Endothelial cell of umbilical vein (primary cell): ENCODE data around the gene FGF6.
A peak's percentile ranks its signal among the peaks of the same experiment; 100 is the strongest.

Experiments
- CTCF ChIP-seq, 2 donors: IDR thresholded peaks; 1 replicate in 1 of 2; 2 replicates in 1 of 2; pipeline ENCODE4 v1.5.1; 2011; ENCODE audit warnings: low read length in 2 of 2, mild to moderate bottlenecking in 2 of 2, moderate library complexity in 2 of 2, control low read depth in 1 of 2, inconsistent platforms in 1 of 2, low read depth in 1 of 2; ENCODE audit not compliant: insufficient read depth in 1 of 2; ENCODE audit errors: extremely low read depth in 1 of 2
- POLR2A ChIP-seq: IDR thresholded peaks from 2 replicates; pipeline ENCODE4 v1.6.1; 2012; ENCODE audit warnings: low read depth, mild to moderate bottlenecking, control low read depth, low read length

GRCh38 chr12:4421590-4422031 lies 24.0 kb downstream of the FGF6 start:
- TF ChIP-seq CTCF (IDR thresholded peaks at IDR 0.05; ENCODE audit: extremely low read depth in 1 of 2, insufficient read depth in 1 of 2, low read depth in 1 of 2, low read length in 2 of 2) (peak; percentile 55 to 56), POLR2A (no peak)
